ENCODE data around the gene SKAP2.

SKAP2 gene

DNA sequence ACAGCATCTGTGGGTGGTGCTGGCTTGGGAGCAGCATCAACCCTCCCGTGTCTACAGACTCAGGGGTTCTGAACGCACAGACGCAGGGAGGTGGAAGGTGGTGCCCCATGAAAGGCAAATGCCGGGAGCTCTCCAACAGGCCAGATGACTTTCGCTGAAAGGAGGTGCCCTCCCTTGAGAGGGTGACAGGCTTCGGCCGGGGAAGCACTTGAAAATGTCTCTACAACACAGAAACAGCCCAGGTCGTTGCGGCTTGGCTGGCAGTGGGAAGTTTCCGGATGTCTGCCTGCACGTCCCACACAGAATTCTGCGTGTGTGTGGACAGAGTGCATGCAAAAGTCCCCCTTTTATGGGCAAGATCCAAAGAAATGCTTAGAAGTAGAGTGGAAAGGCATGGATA is 239.6 kb downstream of the SKAP2 start:
- in situ Hi-C loops (cut with HindIII; ENCODE audit: low sequenced_read_pairs) = no loop called here
- DNase-seq (ENCODE audit: low read depth, low spot score) = no peak
- no peak overlapping the region for H3K4me3 ChIP-seq (ENCODE audit: low read depth, low read length)
- TF ChIP-seq, protein P1, sequence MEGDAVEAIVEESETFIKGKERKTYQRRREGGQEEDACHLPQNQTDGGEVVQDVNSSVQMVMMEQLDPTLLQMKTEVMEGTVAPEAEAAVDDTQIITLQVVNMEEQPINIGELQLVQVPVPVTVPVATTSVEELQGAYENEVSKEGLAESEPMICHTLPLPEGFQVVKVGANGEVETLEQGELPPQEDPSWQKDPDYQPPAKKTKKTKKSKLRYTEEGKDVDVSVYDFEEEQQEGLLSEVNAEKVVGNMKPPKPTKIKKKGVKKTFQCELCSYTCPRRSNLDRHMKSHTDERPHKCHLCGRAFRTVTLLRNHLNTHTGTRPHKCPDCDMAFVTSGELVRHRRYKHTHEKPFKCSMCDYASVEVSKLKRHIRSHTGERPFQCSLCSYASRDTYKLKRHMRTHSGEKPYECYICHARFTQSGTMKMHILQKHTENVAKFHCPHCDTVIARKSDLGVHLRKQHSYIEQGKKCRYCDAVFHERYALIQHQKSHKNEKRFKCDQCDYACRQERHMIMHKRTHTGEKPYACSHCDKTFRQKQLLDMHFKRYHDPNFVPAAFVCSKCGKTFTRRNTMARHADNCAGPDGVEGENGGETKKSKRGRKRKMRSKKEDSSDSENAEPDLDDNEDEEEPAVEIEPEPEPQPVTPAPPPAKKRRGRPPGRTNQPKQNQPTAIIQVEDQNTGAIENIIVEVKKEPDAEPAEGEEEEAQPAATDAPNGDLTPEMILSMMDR (IDR thresholded peaks at IDR 0.05; ENCODE audit: low read depth, low read length) = no peak

DNA sequence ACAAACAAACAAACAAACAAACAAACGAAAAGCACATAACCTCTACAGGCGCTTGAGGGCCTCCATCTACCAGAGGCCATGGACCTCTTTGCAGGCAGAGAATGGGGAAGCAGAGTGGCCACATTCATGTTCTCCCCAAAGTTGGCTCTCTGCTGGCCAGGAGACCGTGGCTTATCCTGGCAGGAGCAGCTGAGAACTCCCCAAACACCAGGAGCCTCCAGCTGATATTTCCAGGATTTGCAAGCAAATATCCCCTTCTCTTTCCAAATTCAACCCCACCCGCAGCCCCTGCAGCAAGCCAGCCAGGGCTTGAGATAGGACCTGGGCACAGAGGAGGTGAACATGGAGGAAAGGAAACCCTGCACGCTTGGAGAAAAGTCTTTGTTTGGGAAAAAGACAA is 240.0 kb downstream of the SKAP2 start:
- in situ Hi-C loops (cut with HindIII; ENCODE audit: low sequenced_read_pairs) = no loop called here

DNA sequence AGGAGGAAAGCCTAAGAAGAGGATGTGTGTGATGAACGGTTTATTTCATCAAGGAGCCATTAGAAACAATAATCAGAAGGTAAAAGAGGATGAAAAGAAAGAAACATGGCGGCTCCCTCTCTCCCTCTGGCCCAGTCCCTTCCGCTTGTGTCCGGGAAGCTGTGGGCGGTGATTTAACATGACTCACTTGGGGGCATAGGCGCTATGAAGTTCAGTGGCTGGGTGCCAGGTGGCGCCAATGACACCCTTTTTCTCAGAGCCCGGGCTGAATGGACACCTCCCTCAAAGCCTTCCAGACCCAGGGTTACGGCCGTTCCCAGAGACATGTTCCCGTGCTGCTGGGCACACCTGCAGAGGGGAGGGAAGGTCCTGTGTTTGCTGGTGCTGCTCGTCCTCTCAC is 244.0 kb downstream of the SKAP2 start:
- TF ChIP-seq, protein P1 (IDR thresholded peaks at IDR 0.05; ENCODE audit: low read depth, low read length) = no peak
- peak; percentile 2 for DNase-seq (ENCODE audit: low read depth, low spot score)
- in situ Hi-C loops (cut with HindIII; ENCODE audit: low sequenced_read_pairs) = no loop called here
- H3K4me3 ChIP-seq (ENCODE audit: low read depth, low read length) = no peak overlapping the region

More for the DNA sequence above, 240.0 kb downstream of the SKAP2 start:
- H3K4me3 ChIP-seq (ENCODE audit: low read depth, low read length) = no peak overlapping the region
- no peak for DNase-seq (ENCODE audit: low read depth, low spot score)
- TF ChIP-seq, protein P1 (IDR thresholded peaks at IDR 0.05; ENCODE audit: low read depth, low read length) = no peak

- no peak overlapping the region for H3K4me3 ChIP-seq (ENCODE audit: low read depth, low read length)
- no peak for DNase-seq (ENCODE audit: low read depth, low spot score)
- TF ChIP-seq, protein P1 (IDR thresholded peaks at IDR 0.05; ENCODE audit: low read depth, low read length) = no peak
- in situ Hi-C loops (cut with HindIII; ENCODE audit: low sequenced_read_pairs) = no loop called here
These were observed 244.9 kb downstream of the SKAP2 start for GRCh38 chr7:26619348-26619984.

GRCh38 chr7:26618898-26619297 is 245.5 kb downstream of the SKAP2 start:
- in situ Hi-C loops (cut with HindIII; ENCODE audit: low sequenced_read_pairs) = no loop called here
- no peak for DNase-seq (ENCODE audit: low read depth, low spot score)
- TF ChIP-seq, protein P1 (IDR thresholded peaks at IDR 0.05; ENCODE audit: low read depth, low read length) = no peak
- no peak overlapping the region for H3K4me3 ChIP-seq (ENCODE audit: low read depth, low read length)

DNA sequence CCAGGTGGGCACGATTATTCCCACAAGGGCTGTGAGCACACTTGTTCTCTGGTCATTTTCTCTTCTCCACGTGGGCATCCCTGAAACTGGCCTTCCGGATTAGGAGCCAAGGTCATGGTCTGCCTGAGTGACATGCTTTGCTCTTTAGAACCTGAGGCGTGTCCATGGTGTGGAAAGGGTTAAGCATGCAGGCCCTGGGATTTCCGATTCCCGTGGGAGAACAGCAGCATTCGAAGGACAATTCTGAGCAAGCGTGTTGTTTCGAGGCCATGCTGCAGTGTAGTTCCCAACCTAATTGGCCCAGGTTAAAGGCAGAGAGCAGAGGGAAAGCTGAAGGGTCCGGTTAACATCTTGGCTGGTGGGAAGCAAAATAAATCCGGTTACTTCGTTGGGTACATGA is 245.9 kb downstream of the SKAP2 start:
- in situ Hi-C loops (cut with HindIII; ENCODE audit: low sequenced_read_pairs) = no loop called here
- no peak overlapping the region for H3K4me3 ChIP-seq (ENCODE audit: low read depth, low read length)
- DNase-seq (ENCODE audit: low read depth, low spot score) = no peak
- TF ChIP-seq, protein P1 (IDR thresholded peaks at IDR 0.05; ENCODE audit: low read depth, low read length) = no peak
